Ovary (tissue), 3 donors: Measurements from ENCODE around the gene VAV3.

ENCODE experiments used
- POLR2A ChIP-seq: fragments of 450-650 bp; IDR thresholded peaks from one replicate; pipeline ENCODE4 v1.6.1; 2017; ENCODE audit warnings: antibody characterized with exemption, mild to moderate bottlenecking, moderate library complexity
- TF ChIP-seq, protein P1 (sequence below), 3 donors: fragments of 450-650 bp in 2 of 3; fragments of 200-600 bp in 1 of 3; IDR thresholded peaks; one replicate each; pipeline versions ENCODE4 v1.5.1 to v1.8.0; 2016 to 2022; ENCODE audit warnings: antibody characterized with exemption in 3 of 3, mild to moderate bottlenecking in 1 of 3
- donor health status: DM: no; HTN: no; CAD: no.

DNA sequence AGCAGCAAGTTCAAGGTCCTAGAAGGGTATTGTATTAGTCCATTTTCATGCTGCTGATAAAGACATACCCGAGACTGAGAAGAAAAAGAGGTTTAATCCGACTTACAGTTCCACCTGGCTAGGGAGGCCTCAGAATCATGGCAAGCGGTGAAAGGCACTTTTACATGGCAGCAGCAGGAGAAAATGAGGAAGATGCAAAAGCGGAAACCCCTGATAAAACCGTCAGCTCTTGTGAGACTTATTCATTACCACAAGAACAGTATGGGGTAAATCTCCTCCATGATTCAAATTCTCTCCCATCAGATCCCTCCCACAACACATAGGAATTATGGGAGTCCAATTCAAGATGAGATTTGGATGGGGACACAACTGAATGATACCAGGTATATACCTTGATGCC lies 414.6 kb downstream of the VAV3 start:
- TF ChIP-seq, protein P1, sequence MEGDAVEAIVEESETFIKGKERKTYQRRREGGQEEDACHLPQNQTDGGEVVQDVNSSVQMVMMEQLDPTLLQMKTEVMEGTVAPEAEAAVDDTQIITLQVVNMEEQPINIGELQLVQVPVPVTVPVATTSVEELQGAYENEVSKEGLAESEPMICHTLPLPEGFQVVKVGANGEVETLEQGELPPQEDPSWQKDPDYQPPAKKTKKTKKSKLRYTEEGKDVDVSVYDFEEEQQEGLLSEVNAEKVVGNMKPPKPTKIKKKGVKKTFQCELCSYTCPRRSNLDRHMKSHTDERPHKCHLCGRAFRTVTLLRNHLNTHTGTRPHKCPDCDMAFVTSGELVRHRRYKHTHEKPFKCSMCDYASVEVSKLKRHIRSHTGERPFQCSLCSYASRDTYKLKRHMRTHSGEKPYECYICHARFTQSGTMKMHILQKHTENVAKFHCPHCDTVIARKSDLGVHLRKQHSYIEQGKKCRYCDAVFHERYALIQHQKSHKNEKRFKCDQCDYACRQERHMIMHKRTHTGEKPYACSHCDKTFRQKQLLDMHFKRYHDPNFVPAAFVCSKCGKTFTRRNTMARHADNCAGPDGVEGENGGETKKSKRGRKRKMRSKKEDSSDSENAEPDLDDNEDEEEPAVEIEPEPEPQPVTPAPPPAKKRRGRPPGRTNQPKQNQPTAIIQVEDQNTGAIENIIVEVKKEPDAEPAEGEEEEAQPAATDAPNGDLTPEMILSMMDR (IDR thresholded peaks at IDR 0.05) = no peak
- TF ChIP-seq POLR2A = no peak
